ENCODE measurements around the gene WNT9B.

- TF ChIP-seq POLR2AphosphoS5 (IDR thresholded peaks at IDR 0.05; ENCODE audit: low read depth, low read length) (no peak), REST (IDR thresholded peaks at IDR 0.05; ENCODE audit: insufficient read depth in 1 of 2, low read depth in 2 of 2, low read length in 2 of 2) (no peak), TAF1 (IDR thresholded peaks at IDR 0.05; ENCODE audit: borderline replicate concordance, insufficient read depth, low read length) (no peak)
Observed at GRCh38 chr17:46894476-46895151, 43.2 kb downstream of the WNT9B start.
